Stomach (tissue), 4 donors: Measurements from ENCODE around the gene FOXK2.

Experiments
- EP300 ChIP-seq: sonication (generic); formaldehyde crosslinking; IDR thresholded peaks from one replicate; pipeline ENCODE4 v1.6.1; 2017; ENCODE audit warnings: antibody characterized with exemption
- TF ChIP-seq, protein P1 (sequence below), 7 experiments: fragments of 450-650 bp in 4 of 7; fragments of 200-600 bp in 3 of 7; sonication (generic) in 3 of 7; IDR thresholded peaks; one replicate each; pipeline ENCODE4 v1.5.1; 2016 to 2019; ENCODE audit warnings: antibody characterized with exemption in 7 of 7, control low read depth in 2 of 7, mild to moderate bottlenecking in 1 of 7

DNA sequence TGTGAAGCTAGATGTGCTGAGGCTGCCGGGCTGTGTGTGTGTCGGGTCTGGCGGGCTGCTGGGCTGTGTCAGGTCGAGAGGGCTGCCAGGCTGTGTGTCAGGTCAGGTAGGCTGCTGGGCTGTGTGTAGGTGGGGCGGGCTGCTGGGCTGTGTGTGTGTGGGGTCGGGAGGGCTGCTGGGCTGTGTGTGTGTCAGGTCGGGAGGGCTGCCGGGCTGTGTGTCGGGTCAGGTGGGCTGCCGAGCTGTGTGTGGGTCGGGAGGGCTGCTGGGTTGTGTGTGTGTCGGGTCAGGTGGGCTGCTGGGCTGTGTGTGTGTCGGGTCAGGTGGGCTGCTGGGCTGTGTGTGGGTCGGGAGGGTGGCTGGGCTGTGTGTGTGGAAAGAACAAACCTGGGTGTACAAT is 120.1 kb downstream of the FOXK2 start:
- TF ChIP-seq, protein P1, sequence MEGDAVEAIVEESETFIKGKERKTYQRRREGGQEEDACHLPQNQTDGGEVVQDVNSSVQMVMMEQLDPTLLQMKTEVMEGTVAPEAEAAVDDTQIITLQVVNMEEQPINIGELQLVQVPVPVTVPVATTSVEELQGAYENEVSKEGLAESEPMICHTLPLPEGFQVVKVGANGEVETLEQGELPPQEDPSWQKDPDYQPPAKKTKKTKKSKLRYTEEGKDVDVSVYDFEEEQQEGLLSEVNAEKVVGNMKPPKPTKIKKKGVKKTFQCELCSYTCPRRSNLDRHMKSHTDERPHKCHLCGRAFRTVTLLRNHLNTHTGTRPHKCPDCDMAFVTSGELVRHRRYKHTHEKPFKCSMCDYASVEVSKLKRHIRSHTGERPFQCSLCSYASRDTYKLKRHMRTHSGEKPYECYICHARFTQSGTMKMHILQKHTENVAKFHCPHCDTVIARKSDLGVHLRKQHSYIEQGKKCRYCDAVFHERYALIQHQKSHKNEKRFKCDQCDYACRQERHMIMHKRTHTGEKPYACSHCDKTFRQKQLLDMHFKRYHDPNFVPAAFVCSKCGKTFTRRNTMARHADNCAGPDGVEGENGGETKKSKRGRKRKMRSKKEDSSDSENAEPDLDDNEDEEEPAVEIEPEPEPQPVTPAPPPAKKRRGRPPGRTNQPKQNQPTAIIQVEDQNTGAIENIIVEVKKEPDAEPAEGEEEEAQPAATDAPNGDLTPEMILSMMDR (IDR thresholded peaks at IDR 0.05): no peak
- TF ChIP-seq EP300: no peak
